Measurements from ENCODE around the gene ADSS1. TPM values are rescaled to one million over a fixed set of nuclear protein-coding genes. Genes with fewer than 3 reads are reported as not detected.

ADSS1 gene
- total and polyA plus RNA-seq, 8 donors: 3.5 to 6.8 (median 5.5) TPM

DNA sequence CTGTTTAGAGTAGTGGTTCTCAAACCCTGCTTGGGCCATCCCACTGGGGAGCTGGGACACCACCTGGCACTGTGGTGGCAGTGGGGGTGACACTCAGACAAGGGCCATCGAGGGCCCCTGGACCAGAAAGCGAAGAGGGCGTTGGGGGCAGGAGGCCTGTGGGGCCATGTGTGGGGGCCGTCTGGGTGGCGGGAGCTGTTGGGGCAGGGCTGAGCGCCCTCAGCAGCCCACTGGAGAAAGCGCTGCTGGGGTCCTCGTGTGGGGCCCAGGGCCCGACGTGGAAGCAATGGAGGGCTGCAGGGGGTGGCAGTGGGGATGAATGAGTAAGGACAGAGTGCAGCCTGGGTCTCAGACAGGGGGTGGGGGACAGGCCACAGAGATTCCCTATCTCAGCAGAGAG lies 5.9 kb upstream of the ADSS1 start:
- WGBS, 2 donors: 91 to 92% methylated on average over 10 of the region's 10 CpGs
- no peak for FAIRE-seq
- no peak overlapping the region for H3K4me3 ChIP-seq
- DNase-seq: no peak
- no peak for ATAC-seq
- H3K27ac ChIP-seq: no peak overlapping the region
- no peaks in the 10 kb centered on the region for H3K9me3 ChIP-seq
- intact Hi-C loops (cut with DNase I): no loop called here
- peaks cover 0 to 8% (median 0%) of the 10 kb centered on the region in 3 donors for H3K36me3 ChIP-seq
- TF ChIP-seq, protein P1, sequence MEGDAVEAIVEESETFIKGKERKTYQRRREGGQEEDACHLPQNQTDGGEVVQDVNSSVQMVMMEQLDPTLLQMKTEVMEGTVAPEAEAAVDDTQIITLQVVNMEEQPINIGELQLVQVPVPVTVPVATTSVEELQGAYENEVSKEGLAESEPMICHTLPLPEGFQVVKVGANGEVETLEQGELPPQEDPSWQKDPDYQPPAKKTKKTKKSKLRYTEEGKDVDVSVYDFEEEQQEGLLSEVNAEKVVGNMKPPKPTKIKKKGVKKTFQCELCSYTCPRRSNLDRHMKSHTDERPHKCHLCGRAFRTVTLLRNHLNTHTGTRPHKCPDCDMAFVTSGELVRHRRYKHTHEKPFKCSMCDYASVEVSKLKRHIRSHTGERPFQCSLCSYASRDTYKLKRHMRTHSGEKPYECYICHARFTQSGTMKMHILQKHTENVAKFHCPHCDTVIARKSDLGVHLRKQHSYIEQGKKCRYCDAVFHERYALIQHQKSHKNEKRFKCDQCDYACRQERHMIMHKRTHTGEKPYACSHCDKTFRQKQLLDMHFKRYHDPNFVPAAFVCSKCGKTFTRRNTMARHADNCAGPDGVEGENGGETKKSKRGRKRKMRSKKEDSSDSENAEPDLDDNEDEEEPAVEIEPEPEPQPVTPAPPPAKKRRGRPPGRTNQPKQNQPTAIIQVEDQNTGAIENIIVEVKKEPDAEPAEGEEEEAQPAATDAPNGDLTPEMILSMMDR (IDR thresholded peaks at IDR 0.05): no peak
- H3K4me1 ChIP-seq: no peaks in the 10 kb centered on the region
- no peaks in the 10 kb centered on the region for H3K27me3 ChIP-seq

DNA sequence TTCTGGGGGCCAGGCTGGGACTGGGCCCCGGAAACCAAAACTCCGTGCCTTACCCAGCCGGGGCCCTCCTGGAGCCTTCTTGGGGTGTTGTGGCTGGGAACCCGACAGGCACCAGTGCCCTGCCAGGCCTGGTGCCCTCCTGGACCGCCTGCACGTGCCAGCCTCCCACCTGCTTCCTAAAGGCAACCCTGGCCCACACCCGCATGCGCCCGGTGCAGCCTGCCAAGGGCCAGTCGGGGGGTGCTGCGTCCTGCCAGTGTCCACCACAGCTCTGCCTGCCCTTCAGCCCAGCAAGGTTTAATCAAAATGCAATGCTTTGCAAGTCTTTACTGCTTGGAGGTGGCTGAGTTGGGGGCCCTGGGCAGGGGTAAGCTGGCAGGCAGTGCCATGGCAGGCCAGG lies 5.2 kb upstream of the ADSS1 start:
- no peaks in the 10 kb centered on the region for H3K9me3 ChIP-seq
- ATAC-seq: no peak
- no peak for FAIRE-seq
- H3K27me3 ChIP-seq: no peaks in the 10 kb centered on the region
- no peak overlapping the region for H3K4me3 ChIP-seq
- peaks cover 0 to 3% (median 0%) of the 10 kb centered on the region in 3 donors for H3K4me1 ChIP-seq
- no peak for DNase-seq
- H3K36me3 ChIP-seq: peaks cover 0 to 6% (median 0%) of the 10 kb centered on the region in 3 donors
- TF ChIP-seq, protein P1 (IDR thresholded peaks at IDR 0.05): no peak
- 90 to 93% methylated on average over 11 of the region's 11 CpGs for WGBS, 2 donors
- intact Hi-C loops (cut with DNase I): no loop called here
- no peak overlapping the region for H3K27ac ChIP-seq

DNA sequence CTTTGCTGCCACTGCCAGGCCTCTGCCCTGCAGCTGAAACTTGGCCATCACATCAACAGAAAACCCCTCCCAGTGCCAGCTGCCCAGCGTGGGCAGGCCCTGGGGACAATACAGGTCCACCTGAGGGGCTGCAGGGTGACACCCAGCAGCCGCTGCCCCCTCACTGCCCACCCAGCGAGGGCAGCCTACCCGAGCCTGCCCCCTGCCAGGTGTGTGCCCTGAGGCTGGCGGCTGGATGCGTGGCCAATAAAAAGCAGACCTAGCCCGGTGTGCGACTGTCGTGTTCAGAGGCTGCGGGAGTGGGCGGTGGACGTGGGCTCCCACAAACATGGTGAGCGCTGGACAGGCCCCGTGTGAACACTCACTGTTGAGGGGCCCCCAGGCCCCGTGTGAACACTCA lies 4.7 kb upstream of the ADSS1 start:
- TF ChIP-seq, protein P1 (IDR thresholded peaks at IDR 0.05): no peak
- H3K27me3 ChIP-seq: no peaks in the 10 kb centered on the region
- no peak for FAIRE-seq
- intact Hi-C loops (cut with DNase I): no loop called here
- no peak overlapping the region for H3K4me3 ChIP-seq
- ATAC-seq: no peak
- WGBS, 2 donors: 90% methylated on average over 15 of the region's 15 CpGs
- no peaks in the 10 kb centered on the region for H3K9me3 ChIP-seq
- H3K4me1 ChIP-seq: peaks cover 0 to 3% (median 0%) of the 10 kb centered on the region in 3 donors
- no peak overlapping the region for H3K27ac ChIP-seq
- H3K36me3 ChIP-seq: peaks cover 0 to 2% (median 0%) of the 10 kb centered on the region in 3 donors
- no peak for DNase-seq

DNA sequence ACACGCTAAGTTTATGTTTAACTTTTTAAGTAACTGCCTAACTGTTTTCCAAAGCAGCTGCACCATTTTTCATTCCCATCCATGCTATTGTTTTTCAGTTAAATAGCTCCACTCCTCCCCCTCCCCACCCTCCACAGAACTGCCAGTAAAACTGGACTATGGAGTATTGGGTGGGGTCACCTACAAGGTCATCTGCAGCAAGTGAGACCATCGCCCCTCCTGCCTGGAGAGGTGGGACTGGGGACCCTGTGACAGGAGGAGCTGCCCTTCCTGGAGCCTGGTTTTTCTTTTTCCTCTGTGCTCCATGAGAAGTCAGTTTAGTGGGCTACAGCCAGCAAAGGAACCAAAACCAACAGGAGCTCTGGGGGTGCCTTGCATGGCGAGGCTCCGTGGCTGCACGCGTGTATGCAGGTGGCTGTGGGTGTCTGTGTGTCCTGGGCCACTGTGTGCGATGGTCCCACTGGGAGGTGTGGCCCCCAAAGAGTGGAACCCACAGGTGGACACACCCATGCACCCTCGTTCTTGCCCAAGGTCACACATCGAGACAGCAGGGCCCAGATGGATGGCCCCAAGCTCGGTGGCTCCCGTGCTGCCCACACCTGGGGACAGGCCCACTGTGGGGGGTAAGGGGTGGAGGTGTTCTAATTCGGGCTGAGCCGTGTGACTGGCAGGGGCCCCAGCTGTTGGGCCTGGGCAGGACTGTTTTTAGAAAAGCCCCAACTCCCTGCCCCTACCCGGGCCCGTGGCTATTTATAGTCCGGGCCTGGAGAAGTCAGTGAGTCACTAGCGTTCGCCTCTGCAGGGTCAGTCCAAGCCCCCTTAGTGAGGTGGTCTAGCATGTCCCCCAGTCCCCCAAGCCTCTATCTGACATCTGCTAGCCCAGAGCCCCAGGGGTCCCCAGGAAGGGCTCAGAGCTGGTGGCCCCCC lies 2.3 kb upstream of the ADSS1 start:
- Histone ChIP-seq H3K27ac (no peak overlapping the region), H3K9me3 (no peaks in the 10 kb centered on the region), H3K4me3 (no peak overlapping the region), H3K27me3 (no peaks in the 10 kb centered on the region), H3K4me1 (peaks cover 0 to 3% (median 0%) of the 10 kb centered on the region in 3 donors), H3K36me3 (no peaks in the 10 kb centered on the region)
- no peak for FAIRE-seq
- TF ChIP-seq, protein P1 (IDR thresholded peaks at IDR 0.05): no peak
- WGBS, 2 donors: 77 to 89% methylated on average over 18 of the region's 18 CpGs
- no peak for DNase-seq
- no peak for ATAC-seq
- intact Hi-C loops (cut with DNase I): no loop called here
